ENCODE data around the gene ENO1. TPM values are rescaled to one million over a fixed set of nuclear protein-coding genes. Genes with fewer than 3 reads are reported as not detected.

Gene ENO1
- total and polyA plus RNA-seq, 10 of the 15 experiments (the other 5 are each of a cell fraction or from before 2014, with no cell fraction given) = 1,850 to 4,219 (median 2,331) TPM

- WGBS (ENCODE audit: insufficient coverage, insufficient replicate concordance, low lambda C conversion rate, missing lambda C conversion rate) = 73% methylated on average over 7 of the region's 7 CpGs
- no peaks in the 10 kb centered on the region for H3K4me1 ChIP-seq (ENCODE audit: control insufficient read depth, insufficient read depth, low read length)
- no peak for FAIRE-seq
- ChIA-PET SMC1A (ENCODE audit: uncharacterized antibody, unreplicated experiment) (no interaction called here), RAD21 (ENCODE audit: unreplicated experiment) (no interaction called here), POLR2A (no interaction called here), CTCF (interaction anchor here (0.7 kb wide), 1 partner anchor 127 kb away, joined by 3 read pairs; no protein-coding TSS in a partner anchor)
- intact Hi-C loops (cut with micrococcal nuclease; ENCODE audit: unreplicated experiment) (no loop called here), in situ Hi-C loops (cut with MboI) (no loop called here)
- no peak overlapping the region for H3K9ac ChIP-seq (ENCODE audit: control insufficient read depth, insufficient read depth, low read length)
- H2AFZ ChIP-seq (ENCODE audit: control insufficient read depth, low read depth, low read length) = no peak overlapping the region
- 0 out of 2 replicates have a peak, but pooled peaks cover 4% of the 10 kb centered on the region for H4K20me1 ChIP-seq (ENCODE audit: control insufficient read depth, insufficient read depth)
- BruUV-seq (replicated peaks) = no TSS peak
- TF ChIP-seq REST (IDR thresholded peaks at IDR 0.05; ENCODE audit: low read depth, low read length) = no peak
- no peak for TF ChIP-seq CHD1 (IDR thresholded peaks at IDR 0.05; ENCODE audit: low read depth, low read length)
- TF ChIP-seq TBL1XR1 (IDR thresholded peaks at IDR 0.05; ENCODE audit: low read depth, low read length) = no peak
- peak; percentile 45; the same call in 1 of the 2 replicates for TF ChIP-seq POLR2AphosphoS2 (IDR thresholded peaks at IDR 0.05; ENCODE audit: low read depth, low read length)
- H3K4me3 ChIP-seq = no peak overlapping the region
- H3K36me3 ChIP-seq (ENCODE audit: control insufficient read depth in 2 of 2, insufficient read depth in 2 of 2, low read length in 1 of 2) = peaks cover 3 to 9% of the 10 kb centered on the region in 2 experiments; a peak in 3 of 4 replicates
- H3K79me2 ChIP-seq (ENCODE audit: control insufficient read depth, insufficient read depth, low read length) = no peaks in the 10 kb centered on the region
- H3K4me2 ChIP-seq (ENCODE audit: control insufficient read depth, insufficient read depth) = no peak overlapping the region
- no peaks in the 10 kb centered on the region for H3K27me3 ChIP-seq (replicated peaks in 1 of 2; ENCODE audit: control insufficient read depth in 2 of 2, insufficient read depth in 2 of 2, low read length in 1 of 2)
- no peak for DNase-seq (ENCODE audit: low read depth, low spot score)
- no peaks in the 10 kb centered on the region; the same call in 2 of the 3 replicates for H3K9me3 ChIP-seq (replicated peaks; ENCODE audit: control insufficient read depth, insufficient read depth, low read length)
- no peak for ATAC-seq
- no peak overlapping the region for H3K27ac ChIP-seq (ENCODE audit: control insufficient read depth, insufficient read depth)
These were observed 24.2 kb downstream of the ENO1 start for GRCh38 chr1:8854240-8854639.

Measured in GM12878 (cell line).